Vagina (tissue), 2 donors: Measurements from ENCODE around the gene IL1R2. TPM values are rescaled to one million over a fixed set of nuclear protein-coding genes. Genes with fewer than 3 reads are reported as not detected.

Experiments used
- DNase-seq, 2 donors: peaks; one replicate each; pipeline ENCODE4 v3.0.0-alpha.2; 2017; ENCODE audit errors: extremely low spot score in 2 of 2
- H3K27ac ChIP-seq: fragments of 200-600 bp; sonication (generic); one replicate; pipeline ENCODE4 v1.5.1; 2019
- H3K27me3 ChIP-seq: fragments of 200-600 bp; sonication (generic); one replicate; pipeline ENCODE4 v1.5.1; 2019
- H3K36me3 ChIP-seq, 2 donors: fragments of 200-600 bp; sonication (generic); one replicate each; pipeline ENCODE4 v1.5.1; 2017 to 2019
- H3K4me1 ChIP-seq: fragments of 200-600 bp; sonication (generic); one replicate; pipeline ENCODE4 v1.5.1; 2019
- H3K4me3 ChIP-seq, 2 donors: fragments of 200-600 bp; sonication (generic); 1 replicate in 1 of 2; 2 replicates in 1 of 2; pipeline ENCODE4 v1.5.1; 2016 to 2019
- H3K9me3 ChIP-seq: fragments of 200-600 bp; sonication (generic); one replicate; pipeline ENCODE4 v1.5.1; 2019
- CTCF ChIP-seq, 3 experiments: fragments of 450-650 bp in 2 of 3; fragments of 200-600 bp in 1 of 3; sonication (generic) in 1 of 3; IDR thresholded peaks; one replicate each; pipeline ENCODE4 v1.5.1; 2017 to 2019; ENCODE audit warnings: antibody characterized with exemption in 3 of 3, mild to moderate bottlenecking in 2 of 3, moderate library complexity in 2 of 3
- POLR2A ChIP-seq, 2 donors: fragments of 450-650 bp; IDR thresholded peaks; one replicate each; pipeline ENCODE4 v1.6.1; 2017; ENCODE audit warnings: antibody characterized with exemption in 2 of 2, mild to moderate bottlenecking in 2 of 2, moderate library complexity in 2 of 2
- POLR2AphosphoS5 ChIP-seq, 2 donors: sonication (generic); formaldehyde crosslinking; IDR thresholded peaks; one replicate each; pipeline ENCODE4 v1.9.0; 2017; ENCODE audit warnings: antibody characterized with exemption in 2 of 2, mild to moderate bottlenecking in 2 of 2, low read depth in 1 of 2; ENCODE audit not compliant: insufficient read depth in 1 of 2
- intact Hi-C: fragments of 100-400 bp; cut with DNase I; formaldehyde crosslinking; loops from one replicate; pipeline ENCODE4 v1.15.1; 2023
- total RNA-seq: library from RNA; depleted of rRNA; stranded (reverse); fragments of >200 nt; gene quantifications from one replicate; pipeline ENCODE4 v1.2.3, GENCODE V29; 2016

IL1R2 gene
- total RNA-seq, 1 donor from 2014 or later = 63.3 TPM

GRCh38 chr2:102033031-102033749 is 41.4 kb downstream of the IL1R2 start:
- Histone ChIP-seq H3K9me3 (no peaks in the 10 kb centered on the region), H3K4me3 (no peak overlapping the region), H3K4me1 (peaks cover 59% of the 10 kb centered on the region), H3K36me3 (no peaks in the 10 kb centered on the region), H3K27ac (peak overlapping the region; percentile 83), H3K27me3 (no peaks in the 10 kb centered on the region)
- DNase-seq = peak in 1 of 2 donors; percentile 88
- intact Hi-C loops = no loop called here
- TF ChIP-seq CTCF (IDR thresholded peaks at IDR 0.05) (peak in 1 of 3 experiments; percentile 17), POLR2AphosphoS5 (IDR thresholded peaks at IDR 0.05; ENCODE audit: insufficient read depth in 1 of 2, low read depth in 1 of 2) (peak in 1 of 2 donors; percentile 49), POLR2A (IDR thresholded peaks at IDR 0.05) (no peak)

- no peaks in the 10 kb centered on the region for H3K9me3 ChIP-seq
- DNase-seq = no peak
- H3K4me1 ChIP-seq = peaks cover 60% of the 10 kb centered on the region
- intact Hi-C loops = no loop called here
- H3K27me3 ChIP-seq = no peaks in the 10 kb centered on the region
- peak overlapping the region; percentile 83 for H3K27ac ChIP-seq
- no peaks in the 10 kb centered on the region for H3K36me3 ChIP-seq
- no peak overlapping the region for H3K4me3 ChIP-seq
- TF ChIP-seq POLR2AphosphoS5 (IDR thresholded peaks at IDR 0.05; ENCODE audit: insufficient read depth in 1 of 2, low read depth in 1 of 2) (no peak), CTCF (IDR thresholded peaks at IDR 0.05) (no peak), POLR2A (IDR thresholded peaks at IDR 0.05) (no peak)
Observed at GRCh38 chr2:102033750-102034682, 42.3 kb downstream of the IL1R2 start.

- DNase-seq = no peak
- Histone ChIP-seq H3K4me1 (peaks cover 61% of the 10 kb centered on the region), H3K27ac (peak overlapping the region; percentile 83), H3K9me3 (no peaks in the 10 kb centered on the region), H3K27me3 (no peaks in the 10 kb centered on the region), H3K4me3 (no peak overlapping the region), H3K36me3 (no peaks in the 10 kb centered on the region)
- intact Hi-C loops = no loop called here
- no peak for TF ChIP-seq POLR2A (IDR thresholded peaks at IDR 0.05)
- TF ChIP-seq CTCF (IDR thresholded peaks at IDR 0.05) = no peak
- TF ChIP-seq POLR2AphosphoS5 (IDR thresholded peaks at IDR 0.05; ENCODE audit: insufficient read depth in 1 of 2, low read depth in 1 of 2) = no peak
Observed at GRCh38 chr2:102034683-102035548, 43.2 kb downstream of the IL1R2 start.

- intact Hi-C loops = no loop called here
- no peaks in the 10 kb centered on the region for H3K27me3 ChIP-seq
- H3K4me1 ChIP-seq = peaks cover 73% of the 10 kb centered on the region
- no peaks in the 10 kb centered on the region for H3K36me3 ChIP-seq
- no peak overlapping the region for H3K4me3 ChIP-seq
- DNase-seq = peak in 1 of 2 donors; percentile 89
- TF ChIP-seq POLR2AphosphoS5 (IDR thresholded peaks at IDR 0.05; ENCODE audit: insufficient read depth in 1 of 2, low read depth in 1 of 2) (peak in 1 of 2 donors; percentile 75), POLR2A (IDR thresholded peaks at IDR 0.05) (no peak)
- H3K27ac ChIP-seq = peak overlapping the region; percentile 91
- H3K9me3 ChIP-seq = no peaks in the 10 kb centered on the region
Observed at GRCh38 chr2:102037681-102038080, 45.9 kb downstream of the IL1R2 start.

- intact Hi-C loops = no loop called here
- no peak overlapping the region for H3K4me3 ChIP-seq
Observed at GRCh38 chr2:102040229-102040628, 48.5 kb downstream of the IL1R2 start.

More at GRCh38 chr2:102040229-102040628, 48.5 kb downstream of the IL1R2 start:
- peak in 1 of 2 donors; percentile 65 for DNase-seq
- Histone ChIP-seq H3K27ac (peak overlapping the region; percentile 5), H3K27me3 (no peaks in the 10 kb centered on the region), H3K9me3 (no peaks in the 10 kb centered on the region), H3K36me3 (no peaks in the 10 kb centered on the region), H3K4me1 (peaks cover 51% of the 10 kb centered on the region)
- TF ChIP-seq CTCF (IDR thresholded peaks at IDR 0.05) = no peak
- TF ChIP-seq POLR2A (IDR thresholded peaks at IDR 0.05) = no peak
- no peak for TF ChIP-seq POLR2AphosphoS5 (IDR thresholded peaks at IDR 0.05; ENCODE audit: insufficient read depth in 1 of 2, low read depth in 1 of 2)
